Measurements from ENCODE around the gene TTC23. TPM values are rescaled to one million over a fixed set of nuclear protein-coding genes. Genes with fewer than 3 reads are reported as not detected.
A peak's percentile ranks its signal among the peaks of the same experiment; 100 is the strongest.

Gene TTC23
- total RNA-seq, 1 experiment from 2014 or later, result 17.8 TPM

DNA sequence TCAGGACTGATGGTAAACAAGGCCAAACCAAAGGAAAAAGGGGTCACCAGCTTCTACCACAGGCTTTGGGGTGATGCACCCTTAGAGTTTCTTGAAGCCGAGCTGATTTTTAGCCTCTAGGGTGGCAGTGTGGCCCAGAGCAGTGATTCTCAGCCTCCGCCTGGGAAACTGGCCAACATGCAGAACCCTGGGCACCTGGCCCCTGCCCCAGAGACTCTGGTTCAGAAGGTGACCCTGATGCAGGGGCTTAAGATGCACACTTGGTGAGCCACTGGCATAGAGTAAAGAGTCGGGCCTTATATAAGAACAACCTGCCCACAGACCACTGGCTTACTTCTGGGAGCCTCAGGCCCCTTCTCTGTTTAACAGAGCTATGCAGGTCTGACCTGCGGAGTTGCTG lies 100.0 kb downstream of the TTC23 start:
- ATAC-seq (no peak), DNase-seq (ENCODE audit: low spot score) (no peak)
- ChIA-PET CTCF (interaction anchor here (1.2 kb wide), 1 partner anchor 44 kb away, joined by 3 read pairs; no protein-coding TSS in a partner anchor), POLR2A (no interaction called here)
- Mint-ChIP-seq H3K27ac (no peak overlapping the region), H3K4me3 (no peak overlapping the region), H3K36me3 (peaks cover 23% of the 10 kb centered on the region), H3K27me3 (ENCODE audit: low read depth) (no peaks in the 10 kb centered on the region), H3K4me1 (peaks cover 32% of the 10 kb centered on the region), H3K9me3 (peaks cover 4% of the 10 kb centered on the region; the same call in 1 of the 2 replicates)
- TF ChIP-seq, protein P1, sequence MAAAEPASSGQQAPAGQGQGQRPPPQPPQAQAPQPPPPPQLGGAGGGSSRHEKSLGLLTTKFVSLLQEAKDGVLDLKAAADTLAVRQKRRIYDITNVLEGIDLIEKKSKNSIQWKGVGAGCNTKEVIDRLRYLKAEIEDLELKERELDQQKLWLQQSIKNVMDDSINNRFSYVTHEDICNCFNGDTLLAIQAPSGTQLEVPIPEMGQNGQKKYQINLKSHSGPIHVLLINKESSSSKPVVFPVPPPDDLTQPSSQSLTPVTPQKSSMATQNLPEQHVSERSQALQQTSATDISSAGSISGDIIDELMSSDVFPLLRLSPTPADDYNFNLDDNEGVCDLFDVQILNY (CRISPR knock-in tag; IDR thresholded peaks at IDR 0.05), result no peak
- TF ChIP-seq CBFB (CRISPR knock-in tag; IDR thresholded peaks at IDR 0.05; ENCODE audit: low read depth), result no peak
- TF ChIP-seq GABPB1 (CRISPR knock-in tag; IDR thresholded peaks at IDR 0.05), result no peak
- TF ChIP-seq IRF2 (CRISPR knock-in tag; IDR thresholded peaks at IDR 0.05; ENCODE audit: borderline replicate concordance, low read depth), result no peak
- no peak for TF ChIP-seq EMX1 (CRISPR knock-in tag; IDR thresholded peaks at IDR 0.05)
- no peak for TF ChIP-seq NR1H2 (CRISPR knock-in tag; IDR thresholded peaks at IDR 0.05)
- no peak for TF ChIP-seq JAZF1 (CRISPR knock-in tag; IDR thresholded peaks at IDR 0.05)
- TF ChIP-seq NFE2L1 (CRISPR knock-in tag; IDR thresholded peaks at IDR 0.05), result no peak
- TF ChIP-seq OVOL2 (CRISPR knock-in tag; IDR thresholded peaks at IDR 0.05; ENCODE audit: borderline replicate concordance), result no peak
- TF ChIP-seq, protein P2, sequence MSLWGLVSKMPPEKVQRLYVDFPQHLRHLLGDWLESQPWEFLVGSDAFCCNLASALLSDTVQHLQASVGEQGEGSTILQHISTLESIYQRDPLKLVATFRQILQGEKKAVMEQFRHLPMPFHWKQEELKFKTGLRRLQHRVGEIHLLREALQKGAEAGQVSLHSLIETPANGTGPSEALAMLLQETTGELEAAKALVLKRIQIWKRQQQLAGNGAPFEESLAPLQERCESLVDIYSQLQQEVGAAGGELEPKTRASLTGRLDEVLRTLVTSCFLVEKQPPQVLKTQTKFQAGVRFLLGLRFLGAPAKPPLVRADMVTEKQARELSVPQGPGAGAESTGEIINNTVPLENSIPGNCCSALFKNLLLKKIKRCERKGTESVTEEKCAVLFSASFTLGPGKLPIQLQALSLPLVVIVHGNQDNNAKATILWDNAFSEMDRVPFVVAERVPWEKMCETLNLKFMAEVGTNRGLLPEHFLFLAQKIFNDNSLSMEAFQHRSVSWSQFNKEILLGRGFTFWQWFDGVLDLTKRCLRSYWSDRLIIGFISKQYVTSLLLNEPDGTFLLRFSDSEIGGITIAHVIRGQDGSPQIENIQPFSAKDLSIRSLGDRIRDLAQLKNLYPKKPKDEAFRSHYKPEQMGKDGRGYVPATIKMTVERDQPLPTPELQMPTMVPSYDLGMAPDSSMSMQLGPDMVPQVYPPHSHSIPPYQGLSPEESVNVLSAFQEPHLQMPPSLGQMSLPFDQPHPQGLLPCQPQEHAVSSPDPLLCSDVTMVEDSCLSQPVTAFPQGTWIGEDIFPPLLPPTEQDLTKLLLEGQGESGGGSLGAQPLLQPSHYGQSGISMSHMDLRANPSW (CRISPR knock-in tag; conservative IDR thresholded peaks at IDR 0.05; ENCODE audit: low read depth), result no peak
- no peak for TF ChIP-seq PRRX2 (CRISPR knock-in tag; IDR thresholded peaks at IDR 0.05)
- TF ChIP-seq, protein P3, sequence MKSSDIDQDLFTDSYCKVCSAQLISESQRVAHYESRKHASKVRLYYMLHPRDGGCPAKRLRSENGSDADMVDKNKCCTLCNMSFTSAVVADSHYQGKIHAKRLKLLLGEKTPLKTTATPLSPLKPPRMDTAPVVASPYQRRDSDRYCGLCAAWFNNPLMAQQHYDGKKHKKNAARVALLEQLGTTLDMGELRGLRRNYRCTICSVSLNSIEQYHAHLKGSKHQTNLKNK (CRISPR knock-in tag; IDR thresholded peaks at IDR 0.05), result no peak
- TF ChIP-seq, protein P4, sequence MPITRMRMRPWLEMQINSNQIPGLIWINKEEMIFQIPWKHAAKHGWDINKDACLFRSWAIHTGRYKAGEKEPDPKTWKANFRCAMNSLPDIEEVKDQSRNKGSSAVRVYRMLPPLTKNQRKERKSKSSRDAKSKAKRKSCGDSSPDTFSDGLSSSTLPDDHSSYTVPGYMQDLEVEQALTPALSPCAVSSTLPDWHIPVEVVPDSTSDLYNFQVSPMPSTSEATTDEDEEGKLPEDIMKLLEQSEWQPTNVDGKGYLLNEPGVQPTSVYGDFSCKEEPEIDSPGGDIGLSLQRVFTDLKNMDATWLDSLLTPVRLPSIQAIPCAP (CRISPR knock-in tag; IDR thresholded peaks at IDR 0.05), result no peak
- TF ChIP-seq, protein P5, sequence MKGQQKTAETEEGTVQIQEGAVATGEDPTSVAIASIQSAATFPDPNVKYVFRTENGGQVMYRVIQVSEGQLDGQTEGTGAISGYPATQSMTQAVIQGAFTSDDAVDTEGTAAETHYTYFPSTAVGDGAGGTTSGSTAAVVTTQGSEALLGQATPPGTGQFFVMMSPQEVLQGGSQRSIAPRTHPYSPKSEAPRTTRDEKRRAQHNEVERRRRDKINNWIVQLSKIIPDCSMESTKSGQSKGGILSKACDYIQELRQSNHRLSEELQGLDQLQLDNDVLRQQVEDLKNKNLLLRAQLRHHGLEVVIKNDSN (CRISPR knock-in tag; IDR thresholded peaks at IDR 0.05), result no peak
- TF ChIP-seq ZNF396 (CRISPR knock-in tag; IDR thresholded peaks at IDR 0.05; ENCODE audit: borderline replicate concordance), result no peak
- TF ChIP-seq ZNF219 (CRISPR knock-in tag; IDR thresholded peaks at IDR 0.05; ENCODE audit: borderline replicate concordance), result no peak

DNA sequence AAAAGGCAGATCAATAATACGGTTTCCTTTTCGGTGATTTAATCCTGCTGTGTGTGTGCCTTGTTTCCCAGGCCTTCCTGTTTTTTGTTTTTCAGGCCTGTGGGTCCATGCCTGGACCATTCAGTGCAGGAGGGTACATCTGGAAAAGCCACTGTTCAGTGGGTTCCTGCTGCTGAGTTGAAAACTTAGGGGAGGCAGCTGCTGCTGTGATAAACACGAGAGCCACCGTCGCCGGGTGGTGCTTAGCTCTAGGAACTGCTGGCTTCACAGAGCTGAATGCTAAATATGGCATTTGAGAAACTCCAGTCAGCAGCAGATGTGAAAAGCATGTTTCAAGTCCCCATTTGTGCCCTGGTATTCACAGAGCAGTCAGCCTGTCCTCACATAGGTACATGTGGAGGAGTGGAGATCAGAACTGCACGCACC lies 100.5 kb downstream of the TTC23 start:
- H3K4me3 Mint-ChIP-seq, result no peak overlapping the region
- TF ChIP-seq SOX15 (CRISPR knock-in tag; IDR thresholded peaks at IDR 0.05) (no peak), FOXK1 (CRISPR knock-in tag; IDR thresholded peaks at IDR 0.05) (no peak), JAZF1 (CRISPR knock-in tag; IDR thresholded peaks at IDR 0.05) (no peak), OVOL2 (CRISPR knock-in tag; IDR thresholded peaks at IDR 0.05; ENCODE audit: borderline replicate concordance) (no peak), ESRRA (CRISPR knock-in tag; IDR thresholded peaks at IDR 0.05; ENCODE audit: borderline replicate concordance) (no peak), ZNF416 (CRISPR knock-in tag; IDR thresholded peaks at IDR 0.05) (no peak)
- TF ChIP-seq, protein P6, sequence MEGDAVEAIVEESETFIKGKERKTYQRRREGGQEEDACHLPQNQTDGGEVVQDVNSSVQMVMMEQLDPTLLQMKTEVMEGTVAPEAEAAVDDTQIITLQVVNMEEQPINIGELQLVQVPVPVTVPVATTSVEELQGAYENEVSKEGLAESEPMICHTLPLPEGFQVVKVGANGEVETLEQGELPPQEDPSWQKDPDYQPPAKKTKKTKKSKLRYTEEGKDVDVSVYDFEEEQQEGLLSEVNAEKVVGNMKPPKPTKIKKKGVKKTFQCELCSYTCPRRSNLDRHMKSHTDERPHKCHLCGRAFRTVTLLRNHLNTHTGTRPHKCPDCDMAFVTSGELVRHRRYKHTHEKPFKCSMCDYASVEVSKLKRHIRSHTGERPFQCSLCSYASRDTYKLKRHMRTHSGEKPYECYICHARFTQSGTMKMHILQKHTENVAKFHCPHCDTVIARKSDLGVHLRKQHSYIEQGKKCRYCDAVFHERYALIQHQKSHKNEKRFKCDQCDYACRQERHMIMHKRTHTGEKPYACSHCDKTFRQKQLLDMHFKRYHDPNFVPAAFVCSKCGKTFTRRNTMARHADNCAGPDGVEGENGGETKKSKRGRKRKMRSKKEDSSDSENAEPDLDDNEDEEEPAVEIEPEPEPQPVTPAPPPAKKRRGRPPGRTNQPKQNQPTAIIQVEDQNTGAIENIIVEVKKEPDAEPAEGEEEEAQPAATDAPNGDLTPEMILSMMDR (IDR thresholded peaks at IDR 0.05), result no peak
- TF ChIP-seq, protein P4 (CRISPR knock-in tag; IDR thresholded peaks at IDR 0.05), result no peak
- TF ChIP-seq, protein P7, sequence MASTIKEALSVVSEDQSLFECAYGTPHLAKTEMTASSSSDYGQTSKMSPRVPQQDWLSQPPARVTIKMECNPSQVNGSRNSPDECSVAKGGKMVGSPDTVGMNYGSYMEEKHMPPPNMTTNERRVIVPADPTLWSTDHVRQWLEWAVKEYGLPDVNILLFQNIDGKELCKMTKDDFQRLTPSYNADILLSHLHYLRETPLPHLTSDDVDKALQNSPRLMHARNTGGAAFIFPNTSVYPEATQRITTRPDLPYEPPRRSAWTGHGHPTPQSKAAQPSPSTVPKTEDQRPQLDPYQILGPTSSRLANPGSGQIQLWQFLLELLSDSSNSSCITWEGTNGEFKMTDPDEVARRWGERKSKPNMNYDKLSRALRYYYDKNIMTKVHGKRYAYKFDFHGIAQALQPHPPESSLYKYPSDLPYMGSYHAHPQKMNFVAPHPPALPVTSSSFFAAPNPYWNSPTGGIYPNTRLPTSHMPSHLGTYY (CRISPR knock-in tag; IDR thresholded peaks at IDR 0.05), result no peak
- no peaks in the 10 kb centered on the region for H3K27me3 Mint-ChIP-seq (ENCODE audit: low read depth)
- CTCF ChIA-PET, result interaction anchor here (1.2 kb wide), 1 partner anchor 43 kb away, joined by 3 read pairs; no protein-coding TSS in a partner anchor
- H3K9me3 Mint-ChIP-seq, result peaks cover 4% of the 10 kb centered on the region; the same call in 1 of the 2 replicates
- ATAC-seq (no peak), DNase-seq (ENCODE audit: low spot score) (no peak)
- peaks cover 23% of the 10 kb centered on the region for H3K36me3 Mint-ChIP-seq
- peak overlapping the region; percentile 23; the same call in 1 of the 2 replicates for H3K27ac Mint-ChIP-seq
- POLR2A ChIA-PET, result interaction anchor here (0.7 kb wide), 1 partner anchor 323 kb away, joined by 3 read pairs; no protein-coding TSS in a partner anchor
- H3K4me1 Mint-ChIP-seq, result peaks cover 33% of the 10 kb centered on the region

Measured in WTC11 (cell line).